AG08395 (cell line): ENCODE results near the gene CHADL.

Experiments
- DNase-seq: peaks from one replicate; pipeline ENCODE4 v3.0.0; 2012; ENCODE audit warnings: mixed read lengths, low spot score

CHADL gene

DNA sequence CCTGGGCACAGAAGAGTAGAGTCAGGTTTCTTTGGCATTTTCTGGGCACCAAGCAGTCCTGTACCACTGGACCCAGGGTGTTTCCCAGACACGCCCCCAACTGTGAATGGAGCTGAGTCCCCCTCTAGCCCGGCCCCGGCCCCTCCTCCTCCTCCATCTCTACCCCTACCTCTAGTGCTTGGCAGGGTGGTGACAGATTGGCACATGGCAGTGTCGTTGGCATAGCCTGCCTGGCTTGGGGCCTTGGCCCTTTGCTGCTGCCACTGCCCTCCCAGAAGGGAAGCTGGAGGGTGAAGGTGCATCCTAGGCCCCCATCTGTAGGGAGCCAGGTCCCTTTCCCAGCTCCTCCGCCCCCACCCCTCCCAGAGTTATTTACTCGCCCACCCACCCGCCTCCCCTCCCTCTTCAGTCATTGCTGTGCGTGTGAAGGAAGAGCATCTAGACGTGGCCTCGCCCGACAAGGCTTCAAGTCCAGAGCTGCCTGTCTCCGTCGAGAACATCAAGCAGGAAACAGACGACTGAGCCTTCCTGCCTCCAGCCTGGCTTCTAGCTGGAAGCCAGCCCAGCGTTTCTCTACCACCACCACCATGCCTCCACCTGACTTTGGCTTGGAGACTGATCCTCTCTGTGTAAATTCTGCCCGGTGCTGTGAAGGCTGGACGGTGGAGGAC, 10.9 kb downstream of the CHADL start:
- no peak for DNase-seq

DNA sequence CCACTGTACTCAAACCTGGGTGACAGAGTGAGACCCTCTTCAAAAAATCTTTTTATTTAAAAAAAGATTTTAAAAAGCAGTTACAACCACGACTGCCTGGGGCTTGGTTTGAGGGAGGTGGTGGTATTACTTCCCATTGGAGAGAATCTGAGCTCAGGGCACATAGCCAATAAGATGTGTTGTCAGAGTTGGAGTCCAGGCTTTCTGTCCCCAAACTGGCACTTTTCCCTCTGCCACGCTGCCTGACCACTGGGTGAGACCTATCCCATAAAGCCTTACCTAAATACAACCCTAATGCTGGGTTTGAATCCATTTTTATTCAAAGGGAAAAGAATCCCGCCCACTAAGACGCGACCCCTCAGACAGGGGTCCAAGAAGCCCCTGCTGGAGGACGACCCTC, 11.5 kb downstream of the CHADL start:
- no peak for DNase-seq

DNA sequence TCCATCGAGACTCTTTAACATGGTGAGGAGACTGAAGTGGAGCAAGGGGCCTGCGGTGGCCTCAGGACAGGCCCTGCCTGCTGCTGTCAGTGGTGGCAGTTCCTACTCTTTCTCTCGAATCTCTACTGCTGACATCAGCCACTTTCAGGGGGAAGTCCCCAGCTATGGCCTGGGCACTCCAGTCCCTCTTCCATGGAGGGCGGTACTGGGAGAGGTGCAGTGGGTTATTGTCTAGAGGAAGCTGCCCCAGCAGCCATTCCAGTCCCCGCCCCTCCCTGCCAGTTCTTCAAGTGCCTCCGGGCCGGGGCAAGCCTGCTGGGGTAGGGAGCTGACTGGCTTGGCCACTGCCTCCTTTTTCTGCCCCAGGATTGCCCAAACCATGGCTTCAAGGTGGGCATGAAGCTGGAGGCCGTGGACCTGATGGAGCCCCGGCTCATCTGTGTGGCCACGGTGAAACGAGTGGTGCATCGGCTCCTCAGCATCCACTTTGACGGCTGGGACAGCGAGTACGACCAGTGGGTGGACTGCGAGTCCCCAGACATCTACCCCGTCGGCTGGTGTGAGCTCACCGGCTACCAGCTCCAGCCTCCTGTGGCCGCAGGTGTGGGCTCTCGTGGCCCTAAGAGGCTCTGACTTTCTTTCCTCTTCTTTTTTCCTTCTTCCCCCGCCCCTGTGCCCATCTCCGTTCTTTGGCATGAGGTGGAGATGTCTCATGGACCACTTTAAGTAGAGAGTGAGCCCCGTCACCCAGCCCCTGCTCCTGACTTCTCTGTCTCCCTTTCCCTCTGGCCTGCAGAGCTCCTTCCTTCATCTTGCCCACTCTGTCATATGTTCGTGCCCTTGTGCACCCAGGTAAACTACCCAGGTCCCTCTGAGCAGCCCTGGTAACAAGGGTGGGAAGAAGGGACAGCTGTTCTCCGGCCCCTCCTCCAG, 13.7 kb downstream of the CHADL start:
- no peak for DNase-seq

DNA sequence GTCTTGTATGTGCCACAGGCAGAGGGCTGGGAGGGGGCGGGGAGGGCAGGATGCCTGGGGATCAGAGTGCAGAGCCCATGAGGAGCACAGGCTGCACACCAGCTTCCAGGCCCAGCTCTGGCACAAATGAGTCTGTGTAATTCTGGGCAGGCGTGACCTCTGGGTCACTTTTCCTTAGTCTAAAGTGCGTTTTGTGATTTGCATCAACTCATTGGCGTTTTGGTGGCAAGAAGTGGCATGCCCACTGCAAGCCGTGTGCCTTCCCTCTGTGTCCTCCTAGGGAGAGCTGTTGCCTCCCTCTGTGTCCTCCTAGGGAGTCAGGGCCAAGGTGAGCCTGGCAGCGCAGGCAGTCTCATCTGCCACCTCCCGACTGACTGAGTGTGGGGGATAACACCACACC, 17.2 kb downstream of the CHADL start:
- no peak for DNase-seq

DNA sequence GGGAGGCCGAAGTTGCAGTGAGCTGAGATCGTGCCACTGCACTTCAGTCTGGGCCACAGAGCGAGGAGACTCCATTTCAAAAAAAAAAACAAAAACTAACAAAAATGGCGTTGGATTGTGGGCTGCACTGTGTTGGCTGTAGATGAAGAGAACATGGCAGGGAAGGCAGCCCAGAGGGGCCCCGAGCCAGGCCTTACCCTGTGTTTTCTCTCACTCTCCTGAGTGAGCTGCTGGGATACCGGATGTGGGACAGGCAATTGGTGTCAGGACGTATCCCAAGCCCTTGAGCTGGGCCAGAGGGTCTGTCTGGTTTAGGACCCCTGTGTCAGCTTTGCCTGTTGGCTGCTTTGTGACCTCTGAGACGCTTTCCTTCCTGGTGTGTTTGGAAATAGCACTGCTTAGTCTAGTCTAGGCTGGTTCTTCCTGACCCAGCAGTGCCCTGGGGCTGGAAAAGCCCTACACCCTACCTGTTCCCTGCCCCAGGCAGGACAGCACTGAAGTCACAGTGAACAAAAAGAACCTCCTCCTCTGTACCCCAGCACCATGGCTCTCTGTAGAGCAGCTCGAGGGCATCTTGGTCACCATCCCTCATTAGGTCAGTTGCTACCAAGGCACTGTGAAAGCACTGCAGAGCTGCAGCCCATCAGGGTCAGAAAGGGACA, 17.8 kb downstream of the CHADL start:
- no peak for DNase-seq

DNA sequence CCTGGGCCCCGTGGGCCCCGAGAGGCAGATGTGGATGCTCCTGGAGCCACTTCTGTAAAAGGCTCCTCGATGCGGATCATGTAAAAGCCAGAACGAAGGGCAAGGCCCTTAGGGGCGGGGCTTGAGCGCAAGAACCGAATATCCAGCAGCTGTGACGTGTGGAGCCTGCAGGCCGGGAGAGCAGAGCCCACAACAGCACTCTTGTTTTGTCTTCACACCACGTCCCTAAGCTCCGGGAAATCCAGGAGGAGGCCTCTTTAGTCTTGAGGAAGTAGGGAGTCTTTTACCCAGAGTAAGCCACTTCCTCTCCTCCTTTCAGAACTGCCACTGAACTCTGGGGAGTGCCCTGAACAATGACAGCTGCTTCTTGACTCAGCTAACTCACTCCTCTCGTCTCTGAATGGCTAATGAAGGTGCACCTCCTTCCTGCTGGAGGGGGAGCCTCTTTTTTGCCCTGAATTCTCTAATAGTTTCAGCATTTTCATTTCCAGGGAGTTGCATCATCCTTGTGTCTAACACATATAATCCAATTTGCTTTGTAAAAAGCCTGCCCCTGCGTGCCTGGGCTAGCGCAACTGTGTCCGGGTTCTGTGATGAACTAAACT, 23.1 kb downstream of the CHADL start:
- peak; percentile 85 for DNase-seq

DNA sequence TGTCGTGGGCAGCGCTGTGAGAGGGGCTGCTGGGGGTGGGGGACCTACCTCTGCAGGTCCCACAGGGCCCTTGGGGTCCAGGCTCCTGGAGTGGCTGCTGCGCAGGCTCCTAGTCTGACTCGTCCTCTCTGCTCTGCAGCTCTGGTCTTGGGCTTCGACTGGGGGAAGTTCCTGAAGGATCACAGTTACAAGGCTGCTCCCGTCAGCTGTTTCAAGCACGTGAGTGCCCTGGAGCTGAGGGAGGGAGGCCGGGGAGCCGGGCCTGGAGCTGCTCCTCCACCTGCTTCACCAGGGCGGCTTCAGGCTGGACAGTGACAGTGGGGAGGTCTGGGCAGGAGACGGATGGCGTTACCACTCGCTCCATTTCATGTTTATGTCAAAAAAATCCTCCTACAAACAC, 23.7 kb downstream of the CHADL start:
- no peak for DNase-seq

DNA sequence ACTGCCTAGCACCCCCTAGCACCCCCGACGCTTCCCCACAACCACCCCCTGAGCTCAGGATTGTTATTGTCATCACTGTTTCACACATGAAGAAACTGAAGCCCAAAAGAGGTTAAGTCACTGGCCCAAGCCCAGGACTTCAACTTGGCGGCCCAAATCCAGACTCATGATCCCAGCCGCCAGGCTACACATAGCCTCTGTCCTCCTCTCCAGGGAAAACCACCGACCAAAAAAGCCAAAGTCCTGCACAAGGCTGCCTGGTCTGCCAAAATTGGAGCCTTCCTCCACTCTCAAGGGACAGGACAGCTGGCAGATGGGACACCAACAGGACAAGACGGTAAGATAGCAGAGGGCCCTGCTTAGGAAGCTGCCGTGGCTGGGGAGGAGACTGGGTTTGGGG, 24.8 kb downstream of the CHADL start:
- no peak for DNase-seq

DNA sequence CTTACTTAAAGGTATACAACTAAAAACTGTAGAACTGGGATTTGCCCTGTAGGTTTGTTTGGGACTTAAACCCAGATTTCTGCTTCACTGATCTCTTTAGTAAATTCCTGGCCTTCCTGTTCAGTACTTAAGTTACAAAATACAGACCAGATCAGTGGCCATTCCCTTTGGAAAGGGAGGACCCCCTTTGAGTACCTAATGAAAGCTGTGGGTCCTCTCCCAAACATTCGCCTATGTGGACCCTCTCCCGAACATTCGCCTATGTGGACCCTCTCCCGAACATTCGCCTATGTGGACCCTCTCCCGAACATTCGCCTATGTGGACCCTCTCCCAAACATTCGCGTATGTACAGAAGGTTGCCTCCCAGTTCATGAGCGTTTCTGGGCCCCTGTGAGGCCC, 25.3 kb downstream of the CHADL start:
- no peak for DNase-seq

DNA sequence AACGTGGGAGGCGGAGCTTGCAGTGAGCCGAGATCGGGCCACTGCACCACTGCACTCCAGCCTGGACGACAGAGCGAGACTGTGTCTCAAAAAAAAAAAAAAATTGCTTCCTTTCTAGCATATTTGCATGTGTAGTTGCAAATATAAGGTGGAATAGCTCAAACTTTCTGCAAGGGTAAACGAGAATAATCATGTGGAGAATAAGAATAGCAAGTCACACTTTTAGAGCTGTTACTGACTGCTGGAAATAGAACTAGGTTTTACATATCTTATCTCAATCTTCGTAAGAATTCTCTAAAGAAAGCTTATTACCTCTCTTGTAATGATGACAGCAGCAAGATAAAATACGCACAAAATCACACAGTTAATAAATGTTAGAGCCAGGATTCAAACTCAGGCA, 34.0 kb downstream of the CHADL start:
- no peak for DNase-seq

DNA sequence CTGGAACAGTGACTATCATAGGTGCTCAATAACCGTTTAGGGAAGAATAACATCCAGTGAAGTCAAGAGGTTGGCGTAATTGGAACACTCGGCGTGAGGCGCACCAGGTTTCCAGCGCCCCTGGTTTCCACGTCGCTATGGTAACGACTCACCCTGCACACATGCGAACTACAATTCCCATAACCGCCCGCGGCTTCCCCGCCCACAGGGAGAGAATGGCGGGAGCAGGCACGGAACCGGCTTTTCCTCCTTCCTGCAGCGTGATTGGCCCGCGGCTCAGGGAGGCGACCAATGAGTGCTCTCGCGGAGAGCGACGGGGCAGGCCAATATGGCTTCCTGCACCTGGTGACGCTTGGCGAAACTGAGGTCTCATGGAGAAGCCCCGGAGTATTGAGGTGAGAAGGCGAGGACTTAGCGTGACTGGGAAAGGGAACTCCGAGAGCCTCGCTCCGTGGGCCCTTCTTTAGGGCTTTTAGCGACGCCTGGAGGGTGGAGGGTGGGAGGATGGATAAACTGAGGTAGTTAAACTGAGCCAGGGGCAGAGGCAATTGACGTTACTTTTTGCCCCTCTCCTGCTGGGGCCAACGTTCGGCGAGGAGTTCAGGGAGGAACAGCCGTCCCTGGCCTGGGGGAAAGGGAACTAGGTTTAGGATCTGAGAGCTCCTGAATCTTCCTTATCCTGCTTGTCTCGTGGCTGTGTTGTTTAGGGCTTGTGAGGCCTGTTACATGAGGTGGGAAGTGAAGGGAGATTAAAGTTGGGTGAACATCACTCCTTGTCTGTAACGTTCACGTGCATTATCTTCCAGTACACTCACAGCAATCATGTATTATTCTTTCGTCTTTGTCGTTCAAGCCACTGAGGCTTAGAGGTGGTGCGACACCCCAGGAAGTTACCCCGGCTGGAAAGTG, 35.5 kb downstream of the CHADL start, which contains the start of gene L3MBTL2:
Gene L3MBTL2, plus strand, starts transcription at position 321 of the 909 bp plus-strand sequence. Its CDS starts 51 bp downstream, at position 372.
- peak; percentile 100 for DNase-seq

DNA sequence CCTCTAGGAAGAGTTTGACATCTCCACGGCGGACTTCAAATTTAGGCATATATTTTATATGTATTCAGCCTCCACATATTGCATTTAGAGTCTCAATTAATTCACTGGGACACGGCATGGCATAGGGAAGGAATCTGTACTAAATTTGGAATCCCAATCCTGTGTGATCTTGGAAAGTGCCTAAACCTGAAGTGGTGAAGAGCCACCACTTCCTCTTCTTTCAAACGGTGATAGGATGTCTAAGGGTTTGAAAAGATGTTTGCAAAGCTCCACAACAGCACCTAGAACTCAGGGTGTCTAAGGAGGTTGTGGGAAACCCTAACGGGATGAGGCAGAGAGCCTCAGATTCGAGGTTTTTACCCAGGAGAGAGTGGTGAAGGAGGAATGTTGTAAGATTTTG, 36.7 kb downstream of the CHADL start:
- DNase-seq = no peak

DNA sequence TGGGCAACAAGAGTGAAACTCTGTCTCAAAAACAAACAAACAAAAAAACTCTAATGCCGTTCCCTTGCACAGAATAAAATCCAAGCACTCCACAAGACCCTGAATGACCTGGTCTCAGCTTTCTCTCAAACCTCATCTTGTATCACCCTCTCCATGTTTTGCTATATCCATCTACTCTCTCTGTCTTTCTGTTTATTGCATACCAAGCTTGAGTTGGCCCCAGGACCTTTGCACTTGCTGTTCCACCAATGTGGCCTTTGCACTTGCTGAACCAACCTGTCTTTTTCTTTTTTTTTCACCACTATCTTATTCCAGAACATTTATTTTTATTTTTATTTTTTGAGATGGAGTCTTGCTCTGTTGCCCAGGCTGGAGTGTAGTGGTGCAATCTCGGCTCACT, 37.6 kb downstream of the CHADL start:
- DNase-seq = no peak

DNA sequence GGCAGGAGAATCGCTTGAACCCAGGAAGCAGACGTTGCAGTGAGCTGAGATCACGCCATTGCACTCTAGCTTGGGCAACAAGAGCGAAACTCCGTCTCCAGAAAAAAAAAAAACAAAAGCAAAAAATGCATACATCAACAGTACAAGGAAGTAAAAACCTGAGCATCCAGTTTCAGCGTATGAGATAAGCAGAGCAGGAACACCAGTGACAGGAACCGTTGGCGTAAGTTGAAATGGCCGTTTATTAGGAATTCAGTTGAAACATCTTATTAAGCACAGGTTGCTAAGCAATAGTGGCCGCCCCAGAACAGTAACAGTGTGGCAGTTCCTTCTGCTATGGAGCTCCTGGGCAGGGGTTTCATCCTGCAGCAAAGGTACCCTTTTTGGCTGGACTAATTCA, 39.6 kb downstream of the CHADL start:
- no peak for DNase-seq

DNA sequence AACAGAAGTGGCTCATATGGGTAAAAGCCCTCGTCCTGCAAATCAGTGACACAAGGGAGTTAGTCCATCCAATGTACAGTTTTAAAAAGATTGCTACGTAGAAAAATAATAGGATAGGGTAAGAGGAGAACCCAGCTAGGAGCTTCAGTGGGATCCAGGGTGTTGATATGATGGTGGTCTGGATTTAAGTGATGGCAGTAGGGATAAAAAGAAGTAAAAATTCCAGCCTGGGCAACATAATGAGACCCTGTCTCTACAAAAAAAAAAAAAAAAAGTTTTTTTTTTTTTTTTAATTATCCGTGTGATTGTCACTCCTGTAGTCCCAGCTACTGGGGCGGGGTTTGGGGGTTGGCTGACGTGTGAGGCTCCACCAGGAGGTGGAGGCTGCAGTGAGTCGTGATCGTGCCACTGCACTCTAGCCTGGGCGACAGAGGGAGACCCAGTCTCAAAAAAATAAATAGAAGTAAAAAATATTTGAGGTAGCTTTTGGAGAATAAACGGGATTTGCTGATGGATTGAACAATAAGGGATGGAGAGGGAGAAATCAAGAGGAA, 42.6 kb downstream of the CHADL start:
- no peak for DNase-seq

DNA sequence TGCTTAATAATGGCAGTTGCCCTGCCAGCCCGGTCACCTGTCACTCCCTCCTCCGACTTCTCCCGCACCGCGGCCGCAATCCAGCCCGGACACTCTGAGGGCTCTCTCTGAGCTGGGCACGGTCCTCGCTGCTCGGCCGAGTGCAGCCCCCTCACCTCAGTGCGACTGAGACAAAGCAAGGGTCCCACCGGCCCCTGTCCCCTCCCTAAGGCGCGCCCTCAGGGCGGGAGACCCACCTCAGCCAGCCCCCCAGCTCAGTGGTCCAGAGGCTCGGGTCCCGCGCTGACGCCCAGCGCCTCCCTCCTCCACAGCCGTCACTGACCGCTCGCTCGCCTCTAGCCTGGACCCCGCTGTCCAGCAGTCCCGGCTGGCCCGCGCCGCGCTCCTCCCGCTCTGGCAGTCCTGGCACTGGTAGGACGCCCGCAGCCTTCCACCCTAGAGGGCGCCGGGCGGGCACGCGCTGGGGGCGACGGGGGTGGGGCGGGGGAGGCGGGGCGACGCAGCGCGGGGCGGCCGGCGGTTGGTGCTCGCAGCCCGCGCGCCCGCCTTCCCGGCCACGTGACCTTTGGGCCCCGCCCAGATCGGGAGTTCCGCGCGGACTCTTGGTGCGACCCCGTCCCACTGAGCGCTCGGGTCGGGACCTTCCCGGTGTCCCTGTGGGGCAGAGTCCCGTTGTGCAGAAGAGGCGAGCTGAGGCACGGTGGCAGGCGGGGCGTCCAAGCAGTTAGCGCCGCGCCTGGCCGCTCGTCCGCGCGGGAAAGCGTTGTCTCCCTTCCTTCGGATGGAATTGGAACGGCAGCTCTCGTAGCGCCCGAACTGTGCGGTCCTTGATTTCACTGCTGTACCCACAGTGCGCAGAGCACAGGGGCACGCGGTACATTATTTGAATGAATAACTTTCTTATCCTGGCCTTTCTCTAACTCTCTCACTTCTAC, 43.4 kb downstream of the CHADL start:
- DNase-seq = peak; percentile 89

DNA sequence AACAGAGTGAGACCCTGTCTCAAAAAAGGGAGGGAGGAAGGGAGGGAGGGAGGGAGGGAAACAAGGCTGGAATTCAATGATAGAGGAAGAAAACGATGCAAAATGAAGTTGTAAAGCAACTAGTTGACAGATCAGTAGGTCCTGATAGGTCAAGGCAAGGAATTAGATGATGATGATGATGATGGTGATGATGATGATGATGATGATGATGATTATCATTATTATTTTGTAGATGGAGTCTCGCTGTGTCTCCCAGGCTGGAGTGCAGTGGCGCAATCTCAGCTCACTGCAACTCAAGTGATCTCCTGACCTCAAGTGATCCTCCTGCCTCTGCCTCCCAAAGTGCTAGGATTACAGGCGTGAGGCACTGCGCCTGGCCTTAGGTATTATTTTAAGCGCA, 46.9 kb downstream of the CHADL start:
- no peak for DNase-seq

DNA sequence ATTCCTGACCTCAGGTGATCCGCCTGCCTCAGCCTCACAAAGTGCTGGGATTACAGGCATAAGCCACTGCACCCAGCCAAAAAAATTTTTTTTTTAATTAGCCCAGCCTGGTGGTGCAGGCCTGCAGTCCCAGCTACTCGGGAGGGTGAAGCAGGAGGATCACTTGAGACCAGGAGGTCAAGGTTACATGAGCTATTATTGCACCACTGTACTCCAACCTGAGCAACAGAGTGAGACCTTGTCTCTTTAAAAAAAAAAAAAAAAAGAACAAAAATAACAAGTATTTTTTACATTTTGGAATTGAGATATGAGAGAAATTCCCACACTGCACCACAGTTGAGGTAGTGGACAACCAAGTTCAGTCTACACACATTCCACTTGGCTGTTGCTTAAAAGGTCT, 49.3 kb downstream of the CHADL start:
- no peak for DNase-seq

DNA sequence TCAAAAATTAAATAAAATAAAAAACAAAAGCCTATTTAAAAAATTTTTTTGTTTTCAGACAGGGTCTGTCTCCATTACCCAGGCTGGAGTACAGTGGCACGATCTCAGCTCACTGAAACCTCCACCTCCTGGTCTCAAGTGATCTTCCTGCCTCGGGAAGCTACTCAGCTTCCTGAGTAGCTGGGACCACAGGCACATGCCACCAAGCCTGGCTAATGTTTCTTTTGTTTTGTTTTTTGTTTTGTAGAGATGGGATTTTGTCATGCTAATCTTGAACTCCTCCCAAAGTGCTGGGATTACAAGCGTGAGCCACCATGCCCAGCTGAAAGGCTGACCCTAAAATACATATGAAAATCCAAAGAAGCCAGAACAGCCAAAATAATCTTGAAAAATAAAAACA, 56.1 kb downstream of the CHADL start:
- DNase-seq = no peak
